Naive thymus-derived CD4-positive, alpha-beta T cell (primary cell): ENCODE measurements around the gene SPEM3. TPM values are rescaled to one million over a fixed set of nuclear protein-coding genes. Genes with fewer than 3 reads are reported as not detected.
A peak's percentile ranks its signal among the peaks of the same experiment; 100 is the strongest.

ENCODE experiments used
- ATAC-seq: fragments of 150-1000 bp; cut with Tn5 transposase; 2 replicates; pipeline ENCODE4 v1.10.0; 2021; ENCODE audit warnings: mild to moderate bottlenecking, moderate library complexity
- CTCF ChIA-PET: fragments of 350-600 bp; sonication (Branson Sonifier 250); formaldehyde crosslinking; loops from one replicate; lab custom pipeline; 2021; ENCODE audit warnings: antibody characterized with exemption; lab: Charles Lee
- POLR2A ChIA-PET: fragments of 350-600 bp; sonication (Branson Sonifier 250); formaldehyde crosslinking; loops from one replicate; lab custom pipeline; 2021; ENCODE audit warnings: antibody characterized with exemption, inconsistent platforms; lab: Charles Lee
- DNase-seq, 9 donors: peaks; one replicate each; pipeline versions ENCODE4 v3.0.0 to v3.0.0-alpha.2; 2020 to 2022; ENCODE audit warnings: mixed read lengths in 1 of 9
- H3K27ac ChIP-seq: one replicate; pipeline ENCODE4 v1.7.0; 2013; ENCODE audit warnings: mild to moderate bottlenecking, low read depth, low read length, moderate library complexity
- H3K27me3 ChIP-seq, 2 donors: one replicate each; pipeline ENCODE4 v1.7.0; 2013; ENCODE audit warnings: low read length in 2 of 2, mild to moderate bottlenecking in 2 of 2, moderate library complexity in 2 of 2; ENCODE audit not compliant: control insufficient read depth in 2 of 2, insufficient read depth in 2 of 2
- H3K36me3 ChIP-seq, 3 experiments: 1 replicate in 2 of 3; 2 replicates in 1 of 3; pipeline ENCODE4 v1.7.0; 2013; ENCODE audit warnings: low read length in 3 of 3, mild to moderate bottlenecking in 3 of 3, moderate library complexity in 1 of 3; ENCODE audit not compliant: insufficient read depth in 3 of 3, control insufficient read depth in 2 of 3
- H3K4me1 ChIP-seq, 2 donors: one replicate each; pipeline ENCODE4 v1.7.0; 2013; ENCODE audit warnings: low read length in 2 of 2, mild to moderate bottlenecking in 2 of 2, moderate library complexity in 1 of 2; ENCODE audit not compliant: control insufficient read depth in 2 of 2, insufficient read depth in 2 of 2
- H3K4me3 ChIP-seq: 2 replicates; pipeline ENCODE4 v1.7.0; 2013; ENCODE audit warnings: mild to moderate bottlenecking, low read length
- H3K9me3 ChIP-seq, 3 experiments: 1 replicate in 2 of 3; 2 replicates in 1 of 3; pipeline ENCODE4 v1.7.0; 2013; ENCODE audit warnings: low read length in 3 of 3; ENCODE audit not compliant: control insufficient read depth in 2 of 3
- H3K27ac Mint-ChIP-seq, 9 donors: one replicate each; pipeline ENCODE4 v1.8.0; 2020 to 2022; ENCODE audit warnings: mixed read lengths in 9 of 9, mild to moderate bottlenecking in 8 of 9, moderate library complexity in 5 of 9, inconsistent platforms in 2 of 9
- H3K27me3 Mint-ChIP-seq, 5 donors: one replicate each; pipeline ENCODE4 v1.8.0; 2021 to 2022; ENCODE audit warnings: mixed read lengths in 5 of 5, mild to moderate bottlenecking in 1 of 5
- H3K36me3 Mint-ChIP-seq, 5 donors: one replicate each; pipeline ENCODE4 v1.8.0; 2020 to 2022; ENCODE audit warnings: mixed read lengths in 5 of 5, mild to moderate bottlenecking in 3 of 5, inconsistent platforms in 1 of 5
- H3K4me1 Mint-ChIP-seq, 7 donors: one replicate each; pipeline ENCODE4 v1.8.0; 2020 to 2022; ENCODE audit warnings: mixed read lengths in 7 of 7, mild to moderate bottlenecking in 3 of 7, inconsistent platforms in 1 of 7
- H3K4me3 Mint-ChIP-seq, 10 donors: one replicate each; pipeline ENCODE4 v1.8.0; 2020 to 2022; ENCODE audit warnings: mild to moderate bottlenecking in 10 of 10, mixed read lengths in 10 of 10, moderate library complexity in 6 of 10, inconsistent platforms in 2 of 10
- H3K9me3 Mint-ChIP-seq, 11 donors: one replicate each; pipeline ENCODE4 v1.8.0; 2020 to 2022; ENCODE audit warnings: mixed read lengths in 11 of 11, mild to moderate bottlenecking in 4 of 11, inconsistent platforms in 1 of 11, moderate library complexity in 1 of 11
- intact Hi-C, 2 donors: fragments of 100-400 bp; cut with micrococcal nuclease; formaldehyde crosslinking; loops; one replicate each; pipeline ENCODE4 v1.15.1; 2023
- polyA plus RNA-seq, 2 donors: library from polyadenylated mRNA; unstranded; fragments of 300-500 nt; fragmentation: Illumina TruSeq; gene quantifications; one replicate each; pipeline ENCODE4 v1.2.3, GENCODE V29; 2021
- total RNA-seq, 6 experiments: library from RNA in 5 of 6; stranded (reverse) in 5 of 6; gene quantifications; 1 replicate in 5 of 6; 2 replicates in 1 of 6; pipeline ENCODE4 v1.2.3 and lab custom pipeline; 2021 to 2026

SPEM3 gene
- total and polyA plus RNA-seq, 7 experiments from 2014 or later = not detected

GRCh38 chr17:7437369-7437863 lies 8.8 kb downstream of the SPEM3 start:
- Histone ChIP-seq H3K9me3 (no peaks in the 10 kb centered on the region), H3K27ac (peak overlapping the region; percentile 27), H3K4me3 (peak overlapping the region; percentile 27), H3K36me3 (no peaks in the 10 kb centered on the region), H3K27me3 (peaks cover 12 to 17% of the 10 kb centered on the region in 2 donors), H3K4me1 (peaks cover 16 to 47% of the 10 kb centered on the region in 2 donors)
- Mint-ChIP-seq H3K27ac (peak overlapping the region in 5 of 9 donors; percentile 76 to 84 (median 83)), H3K4me1 (peaks cover 28 to 47% (median 39%) of the 10 kb centered on the region in 7 donors), H3K4me3 (peak overlapping the region; percentile 76 to 96 (median 88)), H3K9me3 (peaks cover 0 to 3% (median 0%) of the 10 kb centered on the region in 11 donors), H3K27me3 (peaks cover 25 to 35% (median 31%) of the 10 kb centered on the region in 5 donors), H3K36me3 (peaks cover 0 to 16% (median 0%) of the 10 kb centered on the region in 5 donors)
- DNase-seq (peak in 1 of 9 donors; percentile 16), ATAC-seq (no peak)
- CTCF ChIA-PET = interaction anchor here (0.9 to 5.2 kb wide), 22 partner anchors 8 to 249 kb away, joined by 3 to 67 read pairs (median 8); partner anchors contain the start of genes ACAP1, KCTD11, MPDU1 and NEURL4
- intact Hi-C loops = loop anchor here (1.0 to 10.0 kb wide), 8 partner anchors 41 to 423 kb away; partner anchors contain the start of genes CTDNEP1 (in 1 of the 2), ELP5 (in 1 of the 2), RNASEK (in 1 of the 2) and SENP3 (in 1 of the 2)
- POLR2A ChIA-PET = interaction anchor here (0.9 to 5.3 kb wide), 28 partner anchors 9 to 249 kb away, joined by 3 to 116 read pairs (median 12); partner anchors contain the start of genes ACAP1, ATP1B2, CHRNB1 and GPS2

GRCh38 chr17:7437950-7438614 lies 9.4 kb downstream of the SPEM3 start:
- Mint-ChIP-seq H3K9me3 (peaks cover 0 to 3% (median 0%) of the 10 kb centered on the region in 11 donors), H3K4me3 (peak overlapping the region; percentile 76 to 96 (median 86)), H3K4me1 (peaks cover 28 to 47% (median 40%) of the 10 kb centered on the region in 7 donors), H3K27ac (peak overlapping the region in 7 of 9 donors; percentile 33 to 88 (median 83)), H3K27me3 (peaks cover 25 to 41% (median 35%) of the 10 kb centered on the region in 5 donors), H3K36me3 (peaks cover 0 to 22% (median 0%) of the 10 kb centered on the region in 5 donors)
- DNase-seq (peak; percentile 36 to 83 (median 54)), ATAC-seq (no peak)
- H3K36me3 ChIP-seq = no peaks in the 10 kb centered on the region
- peak overlapping the region; percentile 42 for H3K27ac ChIP-seq
- intact Hi-C loops = loop anchor here (1.0 to 10.0 kb wide), 8 partner anchors 40 to 423 kb away; partner anchors contain the start of genes CTDNEP1 (in 1 of the 2), ELP5 (in 1 of the 2), RNASEK (in 1 of the 2) and SENP3 (in 1 of the 2)
- H3K4me3 ChIP-seq = peak overlapping the region; percentile 36
- no peaks in the 10 kb centered on the region for H3K9me3 ChIP-seq
- POLR2A ChIA-PET = interaction anchor here (0.8 to 5.3 kb wide), 10 partner anchors 8 to 249 kb away, joined by 3 to 116 read pairs (median 4); partner anchors contain the start of genes CHRNB1, MPDU1, POLR2A and SLC35G6
- CTCF ChIA-PET = interaction anchor here (0.7 to 5.2 kb wide), 6 partner anchors 15 to 151 kb away, joined by 3 to 67 read pairs (median 10); partner anchors contain the start of genes KCTD11 and TMEM95
- peaks cover 12 to 17% of the 10 kb centered on the region in 2 donors for H3K27me3 ChIP-seq
- peaks cover 16 to 47% of the 10 kb centered on the region in 2 donors for H3K4me1 ChIP-seq

GRCh38 chr17:7438656-7439460 lies 10.2 kb downstream of the SPEM3 start:
- Mint-ChIP-seq H3K36me3 (peaks cover 0 to 29% (median 0%) of the 10 kb centered on the region in 5 donors), H3K27ac (peak overlapping the region in 8 of 9 donors; percentile 24 to 76 (median 68)), H3K27me3 (peaks cover 27 to 46% (median 42%) of the 10 kb centered on the region in 5 donors), H3K4me1 (peaks cover 28 to 47% (median 40%) of the 10 kb centered on the region in 7 donors), H3K9me3 (peaks cover 0 to 3% (median 0%) of the 10 kb centered on the region in 11 donors), H3K4me3 (peak overlapping the region; percentile 76 to 96 (median 86))
- Histone ChIP-seq H3K9me3 (no peaks in the 10 kb centered on the region), H3K27ac (no peak overlapping the region), H3K27me3 (peaks cover 12 to 17% of the 10 kb centered on the region in 2 donors), H3K4me1 (peaks cover 16 to 47% of the 10 kb centered on the region in 2 donors), H3K4me3 (peak overlapping the region; percentile 36), H3K36me3 (no peaks in the 10 kb centered on the region)
- intact Hi-C loops = loop anchor here (5.0 to 10.0 kb wide), 3 partner anchors 187 to 424 kb away; partner anchors contain the start of genes CTDNEP1 (in 1 of the 2), ELP5 (in 1 of the 2) and RNASEK (in 1 of the 2)
- no peak for ATAC-seq
- CTCF ChIA-PET = interaction anchor here (0.7 to 5.2 kb wide), 5 partner anchors 15 to 150 kb away, joined by 3 to 67 read pairs (median 16); partner anchors contain the start of genes KCTD11 and TMEM95
- DNase-seq = no peak
- POLR2A ChIA-PET = interaction anchor here (0.7 to 5.3 kb wide), 10 partner anchors 7 to 248 kb away, joined by 3 to 116 read pairs (median 18); partner anchors contain the start of genes CHRNB1, MPDU1, POLR2A and SLC35G6

- peak in 1 of 9 donors; percentile 42 for DNase-seq
- ChIA-PET CTCF (interaction anchor here (0.8 to 5.2 kb wide), 3 partner anchors 84 to 121 kb away, joined by 3 to 67 read pairs (median 5); partner anchors contain the start of genes KCTD11 and TMEM95), POLR2A (interaction anchor here (0.7 to 7.5 kb wide), 7 partner anchors 12 to 150 kb away, joined by 3 to 79 read pairs (median 3); partner anchors contain the start of genes ACAP1, POLR2A and SOX15)
- Mint-ChIP-seq H3K27me3 (peaks cover 35 to 50% (median 46%) of the 10 kb centered on the region in 5 donors), H3K4me1 (peaks cover 28 to 54% (median 46%) of the 10 kb centered on the region in 7 donors), H3K9me3 (peaks cover 0 to 3% (median 0%) of the 10 kb centered on the region in 11 donors), H3K4me3 (peak within 1 kb of the TSS; percentile 78 to 96 (median 86)), H3K27ac (peak within 1 kb of the TSS; percentile 33 to 76 (median 67)), H3K36me3 (peaks cover 0 to 31% (median 0%) of the 10 kb centered on the region in 5 donors)
- peaks cover 12 to 24% of the 10 kb centered on the region in 2 donors for H3K27me3 ChIP-seq
- H3K4me1 ChIP-seq = peaks cover 16 to 47% of the 10 kb centered on the region in 2 donors
- H3K27ac ChIP-seq = peak within 1 kb of the TSS; percentile 42
- peak within 1 kb of the TSS; percentile 36 for H3K4me3 ChIP-seq
- H3K9me3 ChIP-seq = no peaks in the 10 kb centered on the region
- ATAC-seq = no peak
- H3K36me3 ChIP-seq = no peaks in the 10 kb centered on the region
- intact Hi-C loops = loop anchor here (5.0 to 10.0 kb wide), 3 partner anchors 187 to 425 kb away; partner anchors contain the start of genes CTDNEP1 (in 1 of the 2), ELP5 (in 1 of the 2) and RNASEK (in 1 of the 2)
Measured at GRCh38 chr17:7439462-7440112, 10.9 kb downstream of the SPEM3 start, which contains the start of gene FGF11. Gene FGF11, plus strand, starts transcription at chr17:7439512. Its CDS starts 109 bp downstream, at chr17:7439621.
